ENCODE results near the gene KCNQ2.

KCNQ2 gene

DNA sequence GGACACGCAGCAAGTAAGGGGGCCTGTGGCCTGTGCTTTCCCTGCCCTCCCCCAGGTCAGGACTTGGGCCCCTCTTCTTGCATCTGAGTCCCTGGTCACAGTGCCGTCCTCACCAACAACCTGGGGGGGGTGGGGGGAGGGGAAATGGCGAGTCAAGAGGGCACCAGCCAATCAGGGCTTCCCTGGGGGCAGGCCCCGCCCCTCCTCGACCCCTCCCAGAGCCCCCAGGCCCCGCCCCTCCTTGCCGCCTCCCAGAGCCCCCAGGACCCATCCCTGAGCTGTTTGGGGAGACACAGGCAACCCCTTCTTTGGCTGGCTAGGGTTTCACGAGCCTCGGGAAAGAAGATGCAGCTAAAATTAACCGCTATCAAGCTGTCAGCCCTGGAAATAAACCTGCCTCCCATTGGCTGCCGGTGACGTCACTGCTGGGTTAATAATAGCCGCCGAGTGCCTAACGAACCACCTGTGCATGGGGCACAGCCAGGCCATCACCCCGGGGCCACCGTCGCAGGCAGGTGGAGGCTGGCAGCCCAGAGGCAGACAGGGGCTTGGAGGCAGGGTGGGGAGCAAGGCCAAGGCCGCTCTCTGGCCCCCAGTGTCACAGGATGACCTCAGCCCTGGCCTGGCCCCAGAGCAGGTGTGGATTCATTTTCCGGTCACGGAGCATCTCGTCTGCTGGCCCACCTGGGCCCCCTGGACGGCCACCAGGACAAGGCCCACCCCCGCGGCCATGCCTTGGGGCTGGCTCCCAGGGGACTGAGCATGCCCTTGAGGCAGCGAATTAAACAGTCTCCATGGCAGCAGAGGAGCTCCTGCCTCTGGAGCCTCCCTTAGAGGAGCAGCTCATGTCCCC lies 29.6 kb upstream of the KCNQ2 start:
- no peak for DNase-seq (ENCODE audit: low read depth in 2 of 2)

GRCh38 chr20:63500902-63501817 lies 28.7 kb upstream of the KCNQ2 start:
- DNase-seq (ENCODE audit: low read depth in 2 of 2) = no peak

DNA sequence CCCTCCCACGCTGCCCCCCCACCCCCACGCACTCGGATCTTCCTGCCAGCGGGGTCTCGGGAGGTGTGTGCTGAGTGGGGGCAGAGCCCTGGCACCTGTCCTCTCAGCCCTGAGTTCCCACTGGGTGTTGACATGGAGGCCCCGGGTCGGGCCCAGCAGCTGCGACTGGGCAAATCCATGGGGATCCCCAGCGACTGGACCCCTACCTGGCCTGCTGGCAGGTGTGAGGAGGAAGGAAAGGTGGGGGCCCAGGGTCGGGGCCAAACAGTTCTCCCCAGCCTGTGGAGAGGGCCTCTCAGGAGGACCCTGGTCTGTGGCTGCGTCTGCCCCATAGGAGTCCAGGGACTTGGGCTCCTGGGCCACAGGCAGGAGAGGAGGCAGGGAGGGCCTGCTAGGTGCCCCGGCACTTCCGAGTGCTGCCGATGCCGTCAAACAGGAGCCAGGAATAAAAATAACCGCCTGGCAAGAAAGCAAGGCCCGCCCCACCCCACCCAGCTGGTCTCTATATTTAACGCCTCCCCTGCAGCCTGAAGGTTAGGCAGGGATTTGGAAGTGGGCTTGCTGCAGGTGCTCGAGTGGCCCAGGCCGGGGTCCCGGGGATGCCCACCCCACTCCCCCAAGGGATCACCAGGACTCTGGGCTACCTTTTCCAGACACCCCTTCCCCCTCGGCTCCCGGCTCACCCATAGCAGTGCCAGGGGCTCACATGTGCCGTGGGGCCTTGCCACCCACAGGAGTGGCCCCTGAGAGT lies 27.9 kb upstream of the KCNQ2 start:
- no peak for DNase-seq (ENCODE audit: low read depth in 2 of 2)

- DNase-seq (ENCODE audit: low read depth in 2 of 2) = no peak
Measured at GRCh38 chr20:63499338-63499969, 27.0 kb upstream of the KCNQ2 start.

- DNase-seq (ENCODE audit: low read depth in 2 of 2) = no peak
Measured at GRCh38 chr20:63498960-63499337, 26.5 kb upstream of the KCNQ2 start, which contains the start of gene EEF1A2. Gene EEF1A2 (minus strand): TSS chr20:63499083. CDS start chr20:63497763, 1,320 bp downstream.

- DNase-seq (ENCODE audit: low read depth in 2 of 2) = no peak
Measured at GRCh38 chr20:63497946-63498935, 25.8 kb upstream of the KCNQ2 start.

GRCh38 chr20:63497138-63497945 lies 24.9 kb upstream of the KCNQ2 start:
- no peak for DNase-seq (ENCODE audit: low read depth in 2 of 2)

GRCh38 chr20:63496596-63497120 lies 24.2 kb upstream of the KCNQ2 start:
- DNase-seq (ENCODE audit: low read depth in 2 of 2) = no peak

- no peak for DNase-seq (ENCODE audit: low read depth in 2 of 2)
Measured at GRCh38 chr20:63495741-63496595, 23.5 kb upstream of the KCNQ2 start.

DNA sequence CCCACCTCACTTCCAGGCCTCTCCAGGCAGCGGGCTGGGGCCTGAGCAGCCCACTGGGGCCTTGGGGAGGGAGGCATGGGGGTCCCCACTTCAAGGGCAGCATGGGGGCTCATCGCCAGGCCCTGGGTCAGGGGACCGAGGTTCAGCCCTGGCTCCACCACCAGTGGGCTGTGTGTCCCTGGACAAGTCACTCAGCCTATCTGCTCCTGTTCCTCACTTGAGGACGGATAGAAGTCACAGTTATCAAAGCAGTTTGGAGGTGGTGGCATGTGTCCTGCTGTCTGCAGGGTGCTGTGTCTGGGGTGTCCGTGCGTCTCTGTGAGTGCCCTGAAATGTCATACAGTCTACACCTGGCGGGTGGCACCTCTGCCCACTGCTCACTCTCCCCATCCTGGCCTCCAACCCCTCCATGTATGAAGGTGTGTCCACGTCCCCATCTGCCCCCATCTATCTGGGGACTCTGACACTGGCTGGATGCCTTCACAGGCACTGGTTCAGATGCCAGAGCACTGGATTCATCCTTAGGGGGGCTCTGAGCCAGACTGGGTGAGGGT lies 22.8 kb upstream of the KCNQ2 start:
- DNase-seq (ENCODE audit: low read depth in 2 of 2) = no peak

DNA sequence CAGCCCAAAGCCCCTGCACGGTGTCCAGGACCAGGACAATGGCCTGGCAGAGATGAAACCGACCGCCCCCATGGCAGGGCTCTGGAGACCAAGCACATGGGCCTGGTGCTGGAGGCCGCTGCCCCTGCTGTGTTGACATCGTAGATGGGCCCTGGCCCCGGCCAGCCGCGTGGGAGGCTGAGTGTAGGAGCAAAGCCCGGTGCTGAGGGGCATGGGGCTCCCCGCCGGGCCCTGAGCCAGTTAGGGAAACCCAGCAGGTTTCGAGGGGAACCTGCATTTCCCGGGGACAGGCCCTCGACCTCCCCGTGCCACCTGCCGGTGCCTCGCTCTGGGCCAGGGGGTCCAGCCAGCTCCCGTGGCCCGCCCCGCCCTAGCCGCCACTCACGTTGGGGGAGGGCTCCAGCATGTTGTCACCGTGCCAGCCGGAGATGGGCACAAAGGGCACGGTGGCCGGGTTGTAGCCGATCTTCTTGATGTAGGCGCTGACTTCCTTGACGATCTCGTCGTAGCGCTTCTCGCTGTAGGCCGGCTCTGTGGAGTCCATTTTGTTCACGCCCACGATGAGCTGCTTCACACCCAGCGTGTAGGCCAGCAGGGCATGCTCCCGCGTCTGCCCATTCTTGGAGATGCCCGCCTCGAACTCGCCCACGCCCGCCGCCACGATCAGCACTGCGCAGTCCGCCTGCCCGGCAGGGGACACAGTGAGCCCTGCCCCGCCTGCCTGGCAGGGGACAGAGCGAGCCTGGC lies 22.1 kb upstream of the KCNQ2 start:
- DNase-seq (ENCODE audit: low read depth in 2 of 2) = no peak

DNA sequence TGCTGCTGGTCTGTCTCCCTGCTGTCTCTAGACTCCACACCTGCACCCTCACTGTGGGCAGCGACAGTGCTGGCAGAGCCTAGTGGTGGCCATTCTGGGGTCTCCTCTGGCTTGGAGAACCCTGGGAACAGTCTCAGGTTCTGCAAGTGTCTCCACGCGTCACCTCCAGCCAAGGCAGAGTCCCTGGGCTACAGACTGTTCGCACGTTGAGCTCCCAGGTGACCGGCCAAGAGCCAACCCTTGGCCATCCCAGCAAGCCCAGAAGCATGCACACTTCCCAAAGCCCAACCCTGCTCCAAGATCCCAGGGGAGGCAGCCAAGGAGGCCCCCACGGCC lies 21.6 kb upstream of the KCNQ2 start:
- DNase-seq (ENCODE audit: low read depth in 2 of 2) = no peak

- DNase-seq (ENCODE audit: low read depth in 2 of 2) = no peak
Measured at GRCh38 chr20:63493563-63494020, 21.1 kb upstream of the KCNQ2 start.

- DNase-seq (ENCODE audit: low read depth in 2 of 2) = no peak
Measured at GRCh38 chr20:63492982-63493381, 20.5 kb upstream of the KCNQ2 start.

DNA sequence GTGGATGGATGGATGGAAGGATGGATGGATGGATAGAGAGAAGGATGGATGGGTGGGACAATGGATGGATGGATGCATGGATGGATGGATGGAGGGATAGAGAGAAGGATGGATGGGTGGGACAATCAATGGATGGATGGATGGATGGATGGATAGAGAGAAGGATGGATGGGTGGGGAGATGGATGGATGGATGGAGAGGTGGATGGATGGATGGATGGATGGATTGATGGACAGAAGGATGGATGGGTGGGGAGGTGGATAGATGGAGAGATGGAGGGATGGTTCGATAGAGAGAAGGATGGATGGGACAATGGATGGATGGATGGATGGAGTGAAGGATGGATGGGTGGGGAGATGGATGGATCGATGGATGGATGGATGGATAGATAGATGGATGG lies 20.1 kb upstream of the KCNQ2 start:
- no peak for DNase-seq (ENCODE audit: low read depth in 2 of 2)

DNA sequence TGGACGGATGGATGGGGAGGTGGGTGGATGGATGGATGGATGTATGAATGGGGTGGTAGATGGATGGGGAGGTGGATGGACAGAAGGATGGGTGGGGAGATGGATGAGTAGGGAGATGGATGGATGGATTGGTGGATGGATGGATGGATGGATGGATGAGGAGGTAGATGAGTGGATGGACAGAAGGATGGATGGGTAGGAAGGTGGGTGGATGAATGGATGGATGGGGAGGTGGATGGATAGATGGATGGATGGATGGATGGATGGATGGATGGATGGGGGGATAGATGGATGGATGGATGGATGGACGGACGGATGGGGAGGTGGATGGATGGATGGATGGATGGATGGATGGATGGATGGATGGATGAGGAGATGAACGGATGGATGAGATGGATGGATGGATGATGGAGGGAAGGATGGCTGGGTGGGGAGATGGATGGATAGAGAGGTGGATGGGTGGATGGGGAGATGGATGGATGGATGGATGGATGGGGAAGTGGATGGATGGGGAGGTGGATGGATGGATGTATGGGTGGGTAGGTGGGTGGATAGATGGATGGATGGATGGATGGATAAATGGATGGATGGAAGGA lies 19.3 kb upstream of the KCNQ2 start:
- no peak for DNase-seq (ENCODE audit: low read depth in 2 of 2)

DNA sequence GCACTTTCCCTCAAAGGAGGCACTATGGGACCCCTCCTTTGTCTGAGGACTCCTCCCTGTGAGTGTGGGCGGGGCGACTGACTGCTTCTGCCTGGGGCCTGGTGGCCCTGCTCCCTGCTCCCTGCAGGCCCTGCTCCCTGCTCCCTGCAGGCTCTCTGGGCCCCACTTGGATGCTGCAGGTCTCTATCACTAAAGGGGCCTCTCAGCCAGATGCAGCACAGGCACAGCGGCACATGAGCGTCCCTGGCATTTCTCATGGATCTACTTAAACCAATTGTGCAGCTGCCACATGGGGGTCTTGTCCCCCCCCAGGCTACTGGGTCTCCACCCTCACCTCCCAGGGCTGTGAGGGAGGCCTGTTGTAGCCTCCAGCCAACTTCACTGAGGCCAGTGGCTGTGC lies 18.6 kb upstream of the KCNQ2 start:
- no peak for DNase-seq (ENCODE audit: low read depth in 2 of 2)
